ENCODE data around the gene NAV2.

DNA sequence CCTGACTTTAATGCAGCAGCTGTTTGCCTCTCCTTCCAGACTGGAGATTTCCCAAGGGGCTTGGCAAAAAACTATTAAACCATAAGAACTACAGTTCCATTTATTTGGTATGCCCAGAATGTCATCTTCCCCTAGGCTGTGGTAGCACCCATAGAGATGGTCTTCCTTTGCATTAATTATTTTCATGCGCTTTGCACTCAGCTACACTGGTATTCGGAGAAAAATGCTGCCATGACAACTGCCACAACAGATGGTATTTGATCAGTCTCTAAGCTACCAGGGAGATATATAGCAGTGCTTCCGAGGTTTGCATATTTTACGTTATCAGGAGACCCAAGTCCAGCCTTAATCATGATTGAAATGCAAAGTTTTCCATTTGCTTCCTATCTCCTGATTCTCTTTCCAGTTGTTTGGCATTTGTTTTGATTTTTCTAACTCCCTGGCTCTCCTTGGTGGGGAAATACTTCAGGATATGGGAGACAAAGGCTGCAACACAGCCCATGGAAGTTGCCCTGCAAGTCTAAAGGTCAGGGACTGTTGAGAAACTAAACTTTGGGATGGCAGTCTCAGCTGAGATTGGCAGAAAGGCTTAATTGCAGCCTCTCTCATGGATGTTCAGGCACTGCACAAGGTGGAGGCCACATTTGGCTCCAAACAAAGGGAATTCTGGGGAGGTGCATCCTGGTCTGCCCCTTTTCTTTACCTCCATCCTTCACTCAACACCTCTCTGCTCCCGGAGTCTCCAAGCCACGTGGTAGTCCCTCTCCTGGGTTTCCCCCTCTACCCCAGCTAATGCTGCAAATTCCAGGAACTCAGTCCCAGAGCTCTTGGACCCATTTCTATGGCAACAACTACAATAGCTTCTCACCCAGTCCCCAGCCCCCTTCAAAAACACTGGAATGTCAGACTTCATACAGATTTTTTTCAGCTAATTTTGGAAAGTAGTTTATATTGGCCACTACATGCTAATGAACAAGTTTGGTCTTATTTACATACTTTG, 151.8 kb downstream of the NAV2 start:
- TF ChIP-seq POLR2A (IDR thresholded peaks at IDR 0.05) (no peak), CTCF (IDR thresholded peaks at IDR 0.05) (no peak)

Measured in body of pancreas (tissue), 4 donors.